OCI-LY1 (cell line): ENCODE data around the gene SERTAD2.

ENCODE experiments used
- H2AFZ ChIP-seq: fragments of 200-600 bp; sonication (generic), shearing (Covaris generic); 2 replicates; pipeline ENCODE4 v1.6.0; 2014; ENCODE audit warnings: antibody characterized with exemption, mild to moderate bottlenecking, low read length
- H3F3A ChIP-seq: fragments of 200-600 bp; sonication (generic), shearing (Covaris generic); 2 replicates; pipeline ENCODE4 v1.6.0; 2014; ENCODE audit warnings: mild to moderate bottlenecking, antibody characterized with exemption, low read length, moderate library complexity; ENCODE audit not compliant: insufficient read depth
- H3K27ac ChIP-seq: fragments of 200-600 bp; sonication (generic); 2 replicates; pipeline ENCODE4 v1.5.1; 2014; ENCODE audit warnings: low read length, mixed run types, mild to moderate bottlenecking, low read depth; ENCODE audit not compliant: poor library complexity, severe bottlenecking
- H3K27me3 ChIP-seq: fragments of 200-600 bp; sonication (generic); 2 replicates; pipeline ENCODE4 v1.6.0; 2014; ENCODE audit warnings: antibody characterized with exemption, mild to moderate bottlenecking, low read length, moderate library complexity; ENCODE audit not compliant: insufficient read depth
- H3K36me3 ChIP-seq: fragments of 200-600 bp; sonication (generic); 2 replicates; pipeline ENCODE4 v1.6.1; 2014; ENCODE audit warnings: mild to moderate bottlenecking, antibody characterized with exemption, low read length, moderate library complexity, mixed read lengths; ENCODE audit not compliant: insufficient read depth
- H3K4me1 ChIP-seq: fragments of 200-600 bp; sonication (generic); 2 replicates; pipeline ENCODE4 v1.5.1; 2014; ENCODE audit warnings: mild to moderate bottlenecking, low read length, moderate library complexity; ENCODE audit not compliant: insufficient read depth, severe bottlenecking
- H3K4me2 ChIP-seq: fragments of 200-600 bp; sonication (generic), shearing (Covaris generic); 2 replicates; pipeline ENCODE4 v1.6.1; 2014; ENCODE audit warnings: low read length
- H3K4me3 ChIP-seq: fragments of 200-600 bp; sonication (generic); 2 replicates; pipeline ENCODE4 v1.5.1; 2014; ENCODE audit warnings: low read length, low read depth, mild to moderate bottlenecking, mixed read lengths; ENCODE audit not compliant: poor library complexity, severe bottlenecking
- H3K79me2 ChIP-seq: fragments of 200-600 bp; shearing (Covaris generic); 2 replicates; pipeline ENCODE4 v1.6.1; 2016; ENCODE audit warnings: mixed run types, low read length, mixed read lengths; ENCODE audit not compliant: insufficient read depth
- H3K9ac ChIP-seq: fragments of 200-600 bp; sonication (generic), shearing (Covaris generic); 2 replicates; pipeline ENCODE4 v1.6.1; 2014; ENCODE audit warnings: mild to moderate bottlenecking, low read length, mixed read lengths
- H3K9me2 ChIP-seq: fragments of 200-600 bp; sonication (generic), shearing (Covaris generic); 2 replicates; pipeline ENCODE4 v1.6.1; 2014; ENCODE audit warnings: low read depth, mild to moderate bottlenecking, low read length, mixed read lengths
- H3K9me3 ChIP-seq: fragments of 200-600 bp; shearing (Covaris generic); 2 replicates; pipeline ENCODE4 v1.6.1; 2014; ENCODE audit warnings: low read length, mixed read lengths
- H4K20me1 ChIP-seq: fragments of 200-600 bp; sonication (generic), shearing (Covaris generic); 2 replicates; pipeline ENCODE4 v1.6.0; 2016; ENCODE audit warnings: mild to moderate bottlenecking, low read length; ENCODE audit not compliant: insufficient read depth
- CTCF ChIP-seq: fragments of 200-600 bp; sonication (generic), shearing (Covaris generic); IDR thresholded peaks from 2 replicates; pipeline ENCODE4 v1.5.1; 2017; ENCODE audit warnings: mild to moderate bottlenecking, antibody characterized with exemption, low read length, moderate library complexity, mixed read lengths
- EZH2 ChIP-seq: fragments of 200-600 bp; sonication (generic), shearing (Covaris generic); IDR thresholded peaks from 2 replicates; pipeline ENCODE4 v1.8.0; 2017; ENCODE audit warnings: borderline replicate concordance, mixed run types, mild to moderate bottlenecking, antibody characterized with exemption, low read length, moderate library complexity, mixed read lengths

SERTAD2 gene

GRCh38 chr2:64624862-64625261 is 28.9 kb downstream of the SERTAD2 start:
- Histone ChIP-seq H3K4me1 (peaks cover 15% of the 10 kb centered on the region), H3K4me2 (no peak overlapping the region), H3F3A (peaks cover 3% of the 10 kb centered on the region; the same call in 1 of the 2 replicates), H3K27me3 (no peaks in the 10 kb centered on the region), H3K9ac (no peak overlapping the region), H2AFZ (no peak overlapping the region), H4K20me1 (no peaks in the 10 kb centered on the region), H3K27ac (no peak overlapping the region), H3K9me3 (no peaks in the 10 kb centered on the region), H3K79me2 (no peaks in the 10 kb centered on the region), H3K36me3 (no peaks in the 10 kb centered on the region), H3K9me2 (no peaks in the 10 kb centered on the region), H3K4me3 (no peak overlapping the region)
- no peak for TF ChIP-seq CTCF
- no peak for TF ChIP-seq EZH2

- Histone ChIP-seq H3K9ac (no peak overlapping the region), H3K9me3 (no peaks in the 10 kb centered on the region), H3K4me3 (no peak overlapping the region), H3K4me1 (peaks cover 15% of the 10 kb centered on the region), H3K27ac (no peak overlapping the region), H3K9me2 (no peaks in the 10 kb centered on the region), H2AFZ (no peak overlapping the region), H3F3A (peaks cover 3% of the 10 kb centered on the region; the same call in 1 of the 2 replicates), H4K20me1 (no peaks in the 10 kb centered on the region), H3K36me3 (no peaks in the 10 kb centered on the region), H3K27me3 (no peaks in the 10 kb centered on the region), H3K4me2 (no peak overlapping the region), H3K79me2 (no peaks in the 10 kb centered on the region)
- TF ChIP-seq CTCF, result no peak
- TF ChIP-seq EZH2, result no peak
These were observed 29.6 kb downstream of the SERTAD2 start for GRCh38 chr2:64624108-64624610.

GRCh38 chr2:64623242-64623850 is 30.4 kb downstream of the SERTAD2 start:
- Histone ChIP-seq H3K4me3 (no peak overlapping the region), H2AFZ (no peak overlapping the region)
- TF ChIP-seq CTCF (no peak), EZH2 (no peak)

More at GRCh38 chr2:64623242-64623850, 30.4 kb downstream of the SERTAD2 start:
- no peak overlapping the region for H3K27ac ChIP-seq
- no peaks in the 10 kb centered on the region for H3F3A ChIP-seq
- H3K4me2 ChIP-seq, result no peak overlapping the region
- H3K4me1 ChIP-seq, result peaks cover 15% of the 10 kb centered on the region
- H3K9ac ChIP-seq, result no peak overlapping the region
- no peaks in the 10 kb centered on the region for H3K79me2 ChIP-seq
- H3K36me3 ChIP-seq, result no peaks in the 10 kb centered on the region
- H3K9me2 ChIP-seq, result no peaks in the 10 kb centered on the region
- H3K27me3 ChIP-seq, result no peaks in the 10 kb centered on the region
- no peaks in the 10 kb centered on the region for H3K9me3 ChIP-seq
- no peaks in the 10 kb centered on the region for H4K20me1 ChIP-seq
